ENCODE data around the gene SMIM3.
A peak's percentile ranks its signal among the peaks of the same experiment; 100 is the strongest.

SMIM3 gene

GRCh38 chr5:150765799-150766169 is 12.8 kb upstream of the SMIM3 start:
- Histone ChIP-seq H3K9me3 (ENCODE audit: control insufficient read depth, insufficient read depth, low read length) (no peaks in the 10 kb centered on the region), H3K4me1 (ENCODE audit: control insufficient read depth, insufficient read depth, low read length) (no peaks in the 10 kb centered on the region), H3K4me3 (ENCODE audit: low read depth, low read length) (no peak overlapping the region), H3K27ac (ENCODE audit: low read depth, low read length) (no peak overlapping the region), H3K36me3 (ENCODE audit: control insufficient read depth, insufficient read depth, low read length) (no peaks in the 10 kb centered on the region), H3K9ac (ENCODE audit: low read depth, low read length) (no peak overlapping the region), H3K27me3 (ENCODE audit: control insufficient read depth, insufficient read depth, low read length) (no peaks in the 10 kb centered on the region)

GRCh38 chr5:150766251-150766650 is 12.3 kb upstream of the SMIM3 start:
- Histone ChIP-seq H3K4me1 (ENCODE audit: control insufficient read depth, insufficient read depth, low read length) (no peaks in the 10 kb centered on the region), H3K36me3 (ENCODE audit: control insufficient read depth, insufficient read depth, low read length) (no peaks in the 10 kb centered on the region), H3K9ac (ENCODE audit: low read depth, low read length) (no peak overlapping the region), H3K4me3 (ENCODE audit: low read depth, low read length) (no peak overlapping the region), H3K27me3 (ENCODE audit: control insufficient read depth, insufficient read depth, low read length) (no peaks in the 10 kb centered on the region), H3K9me3 (ENCODE audit: control insufficient read depth, insufficient read depth, low read length) (no peaks in the 10 kb centered on the region), H3K27ac (ENCODE audit: low read depth, low read length) (no peak overlapping the region)

GRCh38 chr5:150771034-150771795 is 7.3 kb upstream of the SMIM3 start:
- no peak overlapping the region for H3K27ac ChIP-seq (ENCODE audit: low read depth, low read length)
- no peak overlapping the region for H3K4me3 ChIP-seq (ENCODE audit: low read depth, low read length)
- H3K9ac ChIP-seq (ENCODE audit: low read depth, low read length), result no peak overlapping the region
- H3K9me3 ChIP-seq (ENCODE audit: control insufficient read depth, insufficient read depth, low read length), result no peaks in the 10 kb centered on the region
- H3K27me3 ChIP-seq (ENCODE audit: control insufficient read depth, insufficient read depth, low read length), result no peaks in the 10 kb centered on the region
- no peaks in the 10 kb centered on the region for H3K4me1 ChIP-seq (ENCODE audit: control insufficient read depth, insufficient read depth, low read length)
- no peaks in the 10 kb centered on the region for H3K36me3 ChIP-seq (ENCODE audit: control insufficient read depth, insufficient read depth, low read length)

- peaks cover 14% of the 10 kb centered on the region for H3K27me3 ChIP-seq (ENCODE audit: control insufficient read depth, insufficient read depth, low read length)
- H3K9me3 ChIP-seq (ENCODE audit: control insufficient read depth, insufficient read depth, low read length), result no peaks in the 10 kb centered on the region
- no peak overlapping the region for H3K27ac ChIP-seq (ENCODE audit: low read depth, low read length)
- H3K36me3 ChIP-seq (ENCODE audit: control insufficient read depth, insufficient read depth, low read length), result no peaks in the 10 kb centered on the region
- peaks cover 8% of the 10 kb centered on the region; the same call in 1 of the 2 replicates for H3K4me1 ChIP-seq (ENCODE audit: control insufficient read depth, insufficient read depth, low read length)
- no peak overlapping the region for H3K4me3 ChIP-seq (ENCODE audit: low read depth, low read length)
- H3K9ac ChIP-seq (ENCODE audit: low read depth, low read length), result no peak overlapping the region
Observed at GRCh38 chr5:150774145-150774544, 4.4 kb upstream of the SMIM3 start.

GRCh38 chr5:150777685-150778084 is 872 bp upstream of the SMIM3 start:
- H3K4me3 ChIP-seq (ENCODE audit: low read depth, low read length), result peak overlapping the region; percentile 88; the same call in 1 of the 2 replicates

GRCh38 chr5:150778088-150778516 is 455 bp upstream of the SMIM3 start:
- peaks cover 14% of the 10 kb centered on the region for H3K4me1 ChIP-seq (ENCODE audit: control insufficient read depth, insufficient read depth, low read length)
- no peaks in the 10 kb centered on the region for H3K36me3 ChIP-seq (ENCODE audit: control insufficient read depth, insufficient read depth, low read length)
- no peak overlapping the region for H3K27ac ChIP-seq (ENCODE audit: low read depth, low read length)
- H3K4me3 ChIP-seq (ENCODE audit: low read depth, low read length), result peak overlapping the region; percentile 88
- peak overlapping the region; percentile 47 for H3K9ac ChIP-seq (ENCODE audit: low read depth, low read length)
- no peaks in the 10 kb centered on the region for H3K9me3 ChIP-seq (ENCODE audit: control insufficient read depth, insufficient read depth, low read length)
- peaks cover 24% of the 10 kb centered on the region for H3K27me3 ChIP-seq (ENCODE audit: control insufficient read depth, insufficient read depth, low read length)

More at GRCh38 chr5:150777685-150778084, 872 bp upstream of the SMIM3 start:
- Histone ChIP-seq H3K27me3 (ENCODE audit: control insufficient read depth, insufficient read depth, low read length) (peaks cover 24% of the 10 kb centered on the region), H3K4me1 (ENCODE audit: control insufficient read depth, insufficient read depth, low read length) (peaks cover 13% of the 10 kb centered on the region; the same call in 1 of the 2 replicates), H3K9ac (ENCODE audit: low read depth, low read length) (no peak overlapping the region), H3K36me3 (ENCODE audit: control insufficient read depth, insufficient read depth, low read length) (no peaks in the 10 kb centered on the region), H3K27ac (ENCODE audit: low read depth, low read length) (no peak overlapping the region), H3K9me3 (ENCODE audit: control insufficient read depth, insufficient read depth, low read length) (no peaks in the 10 kb centered on the region)

- Histone ChIP-seq H3K9ac (ENCODE audit: low read depth, low read length) (no peak overlapping the region), H3K27me3 (ENCODE audit: control insufficient read depth, insufficient read depth, low read length) (peaks cover 24% of the 10 kb centered on the region), H3K9me3 (ENCODE audit: control insufficient read depth, insufficient read depth, low read length) (no peaks in the 10 kb centered on the region), H3K4me1 (ENCODE audit: control insufficient read depth, insufficient read depth, low read length) (peaks cover 22% of the 10 kb centered on the region), H3K27ac (ENCODE audit: low read depth, low read length) (peak overlapping the region; percentile 40), H3K4me3 (ENCODE audit: low read depth, low read length) (peak overlapping the region; percentile 88), H3K36me3 (ENCODE audit: control insufficient read depth, insufficient read depth, low read length) (no peaks in the 10 kb centered on the region)
Observed at GRCh38 chr5:150779397-150780186, 1.0 kb downstream of the SMIM3 start.

- H3K4me1 ChIP-seq (ENCODE audit: control insufficient read depth, insufficient read depth, low read length), result peaks cover 22% of the 10 kb centered on the region
Observed at GRCh38 chr5:150780187-150780692, 1.7 kb downstream of the SMIM3 start.

GRCh38 chr5:150780816-150781221 is 2.3 kb downstream of the SMIM3 start:
- no peak overlapping the region for H3K4me3 ChIP-seq (ENCODE audit: low read depth, low read length)
- no peaks in the 10 kb centered on the region for H3K36me3 ChIP-seq (ENCODE audit: control insufficient read depth, insufficient read depth, low read length)
- H3K9me3 ChIP-seq (ENCODE audit: control insufficient read depth, insufficient read depth, low read length), result 0 out of 2 replicates have a peak, but pooled peaks cover 3% of the 10 kb centered on the region
- no peak overlapping the region for H3K27ac ChIP-seq (ENCODE audit: low read depth, low read length)
- H3K27me3 ChIP-seq (ENCODE audit: control insufficient read depth, insufficient read depth, low read length), result peaks cover 24% of the 10 kb centered on the region
- H3K4me1 ChIP-seq (ENCODE audit: control insufficient read depth, insufficient read depth, low read length), result peaks cover 22% of the 10 kb centered on the region
- no peak overlapping the region for H3K9ac ChIP-seq (ENCODE audit: low read depth, low read length)

More at GRCh38 chr5:150780187-150780692, 1.7 kb downstream of the SMIM3 start:
- Histone ChIP-seq H3K27me3 (ENCODE audit: control insufficient read depth, insufficient read depth, low read length) (peaks cover 24% of the 10 kb centered on the region), H3K4me3 (ENCODE audit: low read depth, low read length) (no peak overlapping the region), H3K9ac (ENCODE audit: low read depth, low read length) (no peak overlapping the region), H3K36me3 (ENCODE audit: control insufficient read depth, insufficient read depth, low read length) (no peaks in the 10 kb centered on the region), H3K27ac (ENCODE audit: low read depth, low read length) (no peak overlapping the region), H3K9me3 (ENCODE audit: control insufficient read depth, insufficient read depth, low read length) (no peaks in the 10 kb centered on the region)

GRCh38 chr5:150781706-150782614 is 3.4 kb downstream of the SMIM3 start:
- Histone ChIP-seq H3K27me3 (ENCODE audit: control insufficient read depth, insufficient read depth, low read length) (peaks cover 22% of the 10 kb centered on the region), H3K36me3 (ENCODE audit: control insufficient read depth, insufficient read depth, low read length) (no peaks in the 10 kb centered on the region), H3K4me3 (ENCODE audit: low read depth, low read length) (no peak overlapping the region), H3K9ac (ENCODE audit: low read depth, low read length) (no peak overlapping the region), H3K27ac (ENCODE audit: low read depth, low read length) (no peak overlapping the region), H3K4me1 (ENCODE audit: control insufficient read depth, insufficient read depth, low read length) (peaks cover 22% of the 10 kb centered on the region), H3K9me3 (ENCODE audit: control insufficient read depth, insufficient read depth, low read length) (0 out of 2 replicates have a peak, but pooled peaks cover 5% of the 10 kb centered on the region)

Data from HUES48 (cell line).